GM19328 (cell line): ENCODE data around the gene ZBTB21.

ENCODE experiments used
- ATAC-seq: cut with Tn5 transposase; IDR thresholded peaks from one replicate; pipeline ENCODE4 v1.9.1; 2021; ENCODE audit warnings: mild to moderate bottlenecking, moderate library complexity; ENCODE audit not compliant: unreplicated experiment

The ZBTB21 gene

GRCh38 chr21:42040411-42041180, 30.4 kb upstream of the ZBTB21 start:
- no peak for ATAC-seq

- no peak for ATAC-seq
These were observed 29.8 kb upstream of the ZBTB21 start for GRCh38 chr21:42039911-42040351.

- no peak for ATAC-seq
These were observed 29.3 kb upstream of the ZBTB21 start for GRCh38 chr21:42039470-42039901.

GRCh38 chr21:42038826-42039425, 28.8 kb upstream of the ZBTB21 start:
- no peak for ATAC-seq

GRCh38 chr21:42038393-42038792, 28.2 kb upstream of the ZBTB21 start:
- ATAC-seq = no peak

- no peak for ATAC-seq
These were observed 27.8 kb upstream of the ZBTB21 start for GRCh38 chr21:42037943-42038342.

- no peak for ATAC-seq
These were observed 27.4 kb upstream of the ZBTB21 start for GRCh38 chr21:42037516-42037915.

GRCh38 chr21:42036313-42036712, 26.2 kb upstream of the ZBTB21 start:
- no peak for ATAC-seq

GRCh38 chr21:42032968-42033367, 22.8 kb upstream of the ZBTB21 start:
- ATAC-seq = no peak

GRCh38 chr21:42032266-42032665, 22.1 kb upstream of the ZBTB21 start:
- ATAC-seq = no peak

- ATAC-seq = no peak
These were observed 21.7 kb upstream of the ZBTB21 start for GRCh38 chr21:42031816-42032215.

GRCh38 chr21:42031241-42031640, 21.1 kb upstream of the ZBTB21 start:
- ATAC-seq = no peak

GRCh38 chr21:42030311-42030710, 20.2 kb upstream of the ZBTB21 start:
- no peak for ATAC-seq

GRCh38 chr21:42028766-42029425, 18.7 kb upstream of the ZBTB21 start:
- no peak for ATAC-seq

GRCh38 chr21:42027822-42028765, 17.9 kb upstream of the ZBTB21 start:
- ATAC-seq = no peak

- ATAC-seq = no peak
These were observed 17.1 kb upstream of the ZBTB21 start for GRCh38 chr21:42027085-42027821.

GRCh38 chr21:42026082-42026435, 15.9 kb upstream of the ZBTB21 start:
- ATAC-seq = no peak

GRCh38 chr21:42025376-42026081, 15.4 kb upstream of the ZBTB21 start:
- no peak for ATAC-seq

- no peak for ATAC-seq
These were observed 12.7 kb upstream of the ZBTB21 start for GRCh38 chr21:42022906-42023305.

- ATAC-seq = no peak
These were observed 11.9 kb upstream of the ZBTB21 start for GRCh38 chr21:42022091-42022430.
